Right kidney (tissue), 1 donor: ENCODE measurements around the gene NSFL1C.

Experiments used
- DNase-seq: peaks from one replicate; pipeline ENCODE4 v3.0.0-alpha.2; 2016

The NSFL1C gene

DNA sequence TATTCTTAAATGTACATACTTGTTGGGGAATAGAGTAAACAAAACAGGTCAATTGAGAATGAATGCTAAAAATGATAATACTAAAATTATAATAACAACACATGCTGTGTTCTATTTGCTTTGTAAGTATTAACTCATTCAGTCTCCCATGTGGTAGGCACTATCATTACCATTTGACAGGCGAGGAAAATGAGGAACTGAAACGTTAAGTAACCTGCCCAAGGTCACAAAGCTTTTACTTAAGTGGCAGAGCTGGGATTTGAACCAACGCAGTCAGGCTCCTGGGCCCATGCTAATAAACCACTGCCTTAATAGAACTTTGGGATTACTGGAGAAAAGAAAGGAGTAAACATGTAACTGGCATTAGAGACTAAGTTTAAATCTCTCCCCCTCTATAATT, 3.8 kb downstream of the NSFL1C start:
- no peak for DNase-seq

DNA sequence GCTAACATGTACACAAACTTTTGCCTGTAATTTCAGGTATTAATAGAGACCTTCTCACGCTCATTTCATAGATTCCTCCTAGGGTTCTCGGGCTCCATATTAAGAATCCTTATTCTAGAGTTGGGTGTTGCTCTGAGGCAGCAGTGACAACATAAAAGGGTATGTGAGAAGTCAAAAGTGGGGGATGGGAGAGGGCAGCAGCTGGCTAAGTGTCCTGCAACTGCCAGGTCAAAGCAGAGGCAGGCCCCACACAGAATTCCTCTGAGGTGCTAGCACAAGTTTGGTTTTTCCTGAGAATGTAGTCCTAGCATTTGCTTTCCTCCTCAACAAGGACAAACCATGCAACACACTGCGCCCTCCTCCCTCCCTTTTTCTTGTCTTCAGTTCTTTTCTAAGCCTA, 4.6 kb downstream of the NSFL1C start:
- DNase-seq: no peak

DNA sequence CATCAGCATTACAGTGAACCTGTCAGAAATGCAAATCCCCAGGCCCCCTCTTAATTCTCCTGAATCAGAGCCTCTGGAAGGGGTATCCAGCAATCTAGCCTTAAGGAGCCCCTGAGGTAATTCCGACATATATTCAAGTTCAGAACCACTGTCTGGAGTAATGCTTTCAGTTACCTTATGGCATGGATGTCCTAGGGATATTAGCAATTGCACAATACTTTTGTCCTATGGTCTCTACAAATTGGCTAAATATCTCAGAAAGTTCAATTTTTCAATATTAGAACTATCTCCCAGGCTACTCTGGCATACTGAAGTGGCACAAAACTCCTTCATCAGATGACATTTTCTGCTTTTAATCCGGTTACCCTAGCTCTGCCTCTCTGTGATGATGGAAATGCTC, 6.4 kb downstream of the NSFL1C start:
- DNase-seq: no peak

DNA sequence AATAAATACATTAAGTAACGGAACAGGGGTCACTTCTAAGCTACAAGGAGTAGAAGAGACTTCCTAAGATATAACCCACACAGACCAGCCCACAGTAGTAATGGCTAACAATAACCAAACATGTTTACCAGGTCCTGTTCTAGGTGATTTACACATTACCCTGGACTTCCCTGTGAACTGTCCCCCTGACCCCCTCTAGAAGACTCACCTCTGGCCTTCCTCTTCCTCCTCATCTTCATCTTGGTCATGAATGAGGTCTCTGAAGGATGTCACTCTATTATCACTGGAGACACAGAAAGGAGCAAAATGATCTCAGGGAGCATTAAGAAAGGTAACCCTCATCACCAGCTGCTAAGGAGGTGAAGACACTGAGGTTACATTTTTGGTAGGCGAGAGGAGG, 8.7 kb downstream of the NSFL1C start:
- no peak for DNase-seq

DNA sequence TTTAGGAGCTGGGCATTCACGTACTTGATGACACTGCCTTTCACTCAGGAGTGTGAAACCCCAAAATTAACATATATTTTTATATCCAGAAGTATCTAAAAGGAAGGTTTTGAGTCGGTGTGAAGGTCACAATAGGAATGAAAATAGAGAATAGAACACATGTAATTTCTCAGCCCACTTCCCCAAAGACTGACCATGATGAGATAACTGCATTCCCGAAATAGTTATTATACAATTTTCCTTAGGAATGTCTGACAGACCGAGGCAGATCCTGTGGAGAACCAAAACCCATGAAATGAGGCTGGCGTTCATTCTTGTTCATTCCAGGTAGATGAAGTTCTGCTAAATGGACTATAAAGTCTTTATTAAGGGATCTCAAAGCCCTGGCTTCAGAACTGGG, 10.3 kb downstream of the NSFL1C start:
- no peak for DNase-seq

DNA sequence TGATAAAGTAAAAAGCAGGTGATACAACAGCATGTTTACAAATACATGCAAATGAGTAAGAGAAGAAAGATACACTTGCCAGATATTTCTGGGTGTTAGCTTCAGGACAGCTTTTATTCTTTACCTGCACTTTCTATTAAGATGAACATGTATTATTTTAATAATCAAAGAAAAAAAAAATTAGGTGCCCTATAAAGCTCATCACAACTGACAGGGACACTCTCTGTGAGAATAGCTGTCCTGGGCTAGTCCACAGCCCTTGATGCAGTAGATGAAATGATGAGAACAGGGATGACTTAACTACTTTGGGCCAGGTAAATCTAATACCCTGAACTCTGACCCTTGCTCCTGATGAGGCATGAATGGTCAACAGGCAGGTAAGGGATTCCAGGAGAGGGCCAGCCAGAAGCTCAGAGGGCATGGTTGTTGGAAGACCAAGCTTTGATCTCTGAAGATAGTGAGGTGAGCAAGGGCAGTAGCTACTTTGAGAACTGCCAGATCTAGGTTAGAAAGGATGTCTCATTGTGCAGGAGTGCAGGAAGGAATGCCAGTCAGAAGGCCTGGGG, 15.6 kb downstream of the NSFL1C start:
- DNase-seq: no peak

DNA sequence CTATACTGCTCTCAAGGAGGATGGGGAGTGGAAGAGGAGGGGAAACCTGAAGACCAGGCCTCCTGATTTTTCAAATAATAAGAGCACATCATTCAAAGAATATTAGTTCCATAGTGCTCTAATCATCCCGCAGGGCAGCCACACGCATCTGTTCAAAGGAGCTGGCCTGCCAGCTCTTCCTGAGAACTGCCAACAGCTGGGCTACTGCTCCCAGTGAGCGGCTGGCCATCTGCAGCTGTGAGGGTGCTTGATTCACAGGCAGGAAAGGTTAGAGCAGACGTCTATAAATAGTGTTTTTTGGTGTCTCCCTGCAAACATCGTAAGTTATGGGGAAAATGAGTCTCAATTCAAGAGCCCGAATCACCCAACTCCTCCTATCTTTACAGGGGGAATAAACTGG, 17.3 kb downstream of the NSFL1C start:
- DNase-seq: no peak

DNA sequence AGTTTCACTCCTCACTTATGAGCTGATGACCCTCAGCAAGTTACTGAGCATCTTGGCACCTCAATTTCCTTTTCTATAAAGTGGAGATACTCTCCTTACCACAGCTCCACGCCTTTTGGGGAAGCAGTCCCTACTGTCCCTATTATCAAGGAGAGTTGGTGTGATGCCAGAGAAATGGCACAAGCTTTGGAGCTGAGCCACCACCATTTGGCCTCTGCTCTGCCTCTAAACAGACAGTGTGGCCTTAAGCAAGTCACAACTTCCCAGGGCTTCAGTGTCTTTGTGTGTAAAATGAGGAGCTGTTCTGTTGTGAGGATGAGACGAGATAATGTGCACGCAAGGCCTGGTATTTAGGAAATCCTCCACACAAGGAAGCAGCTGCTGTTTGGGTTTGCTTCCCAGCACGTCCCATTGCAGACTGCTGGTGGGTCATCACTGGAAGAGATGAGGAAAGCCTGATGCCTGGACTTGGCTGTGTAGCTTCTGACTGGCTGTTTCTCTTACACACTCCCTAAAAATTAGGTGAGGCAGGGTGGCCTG, 18.5 kb downstream of the NSFL1C start:
- no peak for DNase-seq

DNA sequence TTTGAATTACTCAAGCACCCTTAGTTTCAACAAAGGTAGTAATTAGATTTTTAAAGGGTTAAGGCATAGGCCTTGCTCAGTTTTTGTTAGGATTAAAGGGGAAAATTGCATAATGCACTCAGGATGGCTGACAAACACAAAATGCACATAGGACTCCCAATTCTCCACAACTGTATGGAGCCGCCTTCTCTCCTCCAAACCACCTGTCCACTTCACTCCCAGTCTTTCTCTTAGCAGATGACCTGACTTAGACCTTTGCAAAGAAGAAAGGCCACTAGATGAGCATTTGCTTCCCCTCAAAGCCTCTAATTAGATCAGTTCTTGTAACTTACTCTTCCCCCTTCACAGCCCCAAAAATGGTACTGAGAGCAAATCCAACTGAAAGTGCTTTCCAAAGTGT, 20.1 kb downstream of the NSFL1C start:
- no peak for DNase-seq

DNA sequence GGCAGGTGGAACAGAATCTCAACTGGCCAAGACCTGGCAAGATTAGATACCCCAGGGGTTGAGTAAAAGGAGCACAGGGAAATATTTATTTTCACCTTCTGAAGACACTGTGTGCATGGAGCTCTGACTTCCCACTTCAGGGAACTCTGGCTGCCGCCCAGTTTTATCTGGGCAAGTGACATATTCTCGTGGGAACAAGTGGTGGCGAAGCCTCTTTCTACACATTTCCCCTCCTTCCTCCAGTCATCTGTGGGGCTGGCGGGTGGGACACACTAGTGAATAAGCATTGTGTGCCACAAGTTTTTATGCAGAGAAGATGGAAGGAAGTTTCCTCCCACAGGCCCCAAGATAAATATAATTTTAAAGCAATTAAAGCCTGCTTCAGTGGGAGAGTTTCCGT, 23.6 kb downstream of the NSFL1C start:
- DNase-seq: no peak

DNA sequence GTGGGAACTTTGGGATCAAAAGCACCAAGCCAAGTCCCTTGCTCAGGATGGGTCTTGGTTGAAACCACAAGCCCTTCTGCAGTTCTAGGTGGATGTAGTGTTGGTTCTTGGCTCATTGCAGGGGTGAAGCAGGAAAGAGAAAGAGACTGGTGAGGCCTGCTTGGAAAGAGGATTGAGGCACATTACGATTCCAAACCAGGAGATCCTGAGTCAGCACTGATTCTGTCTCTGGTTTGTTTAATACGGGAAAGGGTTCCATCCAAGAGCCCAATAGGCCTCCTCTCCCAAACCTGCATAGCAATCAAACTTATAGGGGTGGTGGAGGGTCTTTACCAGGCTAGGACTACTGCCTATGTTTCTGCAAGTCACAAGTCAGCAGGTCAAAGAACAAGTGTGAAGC, 24.3 kb downstream of the NSFL1C start:
- no peak for DNase-seq

DNA sequence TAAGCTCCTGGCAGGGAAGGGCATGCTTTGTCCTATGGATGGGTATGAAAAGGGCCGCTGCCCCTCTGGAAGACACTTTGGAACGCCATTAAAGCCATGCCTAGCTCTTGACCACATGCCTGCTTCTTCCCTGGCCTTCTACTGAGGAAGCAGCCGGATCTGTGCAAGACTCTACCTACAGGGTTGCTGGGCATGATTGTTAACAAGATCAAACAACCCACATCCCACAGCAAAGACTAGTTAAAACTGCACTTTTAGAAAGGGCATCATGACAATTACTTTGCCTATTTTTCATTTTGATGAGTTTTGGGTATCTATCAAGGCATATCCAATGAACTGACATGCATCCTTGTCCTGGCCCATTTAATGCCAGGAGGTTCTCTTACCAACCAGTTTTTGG, 25.5 kb downstream of the NSFL1C start:
- DNase-seq: no peak

DNA sequence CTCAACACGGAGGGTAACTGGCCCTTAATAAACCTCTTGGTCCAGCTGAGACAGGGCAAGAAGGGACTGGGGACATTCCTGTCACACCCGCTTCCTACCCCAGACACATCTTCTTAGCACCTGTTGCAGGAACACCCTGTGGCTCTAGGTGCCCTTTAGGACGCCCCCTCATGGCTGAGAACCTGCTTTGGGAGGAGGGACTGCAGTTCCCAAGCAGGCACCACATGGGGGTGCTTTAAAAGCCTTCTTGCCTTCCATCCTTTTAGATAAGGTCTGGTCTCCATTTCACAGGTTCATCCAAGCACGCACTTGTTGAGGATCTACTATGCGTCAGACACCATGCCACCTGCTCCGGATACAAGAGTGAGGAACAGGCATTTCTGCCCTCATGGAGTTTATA, 26.6 kb downstream of the NSFL1C start:
- DNase-seq: no peak

DNA sequence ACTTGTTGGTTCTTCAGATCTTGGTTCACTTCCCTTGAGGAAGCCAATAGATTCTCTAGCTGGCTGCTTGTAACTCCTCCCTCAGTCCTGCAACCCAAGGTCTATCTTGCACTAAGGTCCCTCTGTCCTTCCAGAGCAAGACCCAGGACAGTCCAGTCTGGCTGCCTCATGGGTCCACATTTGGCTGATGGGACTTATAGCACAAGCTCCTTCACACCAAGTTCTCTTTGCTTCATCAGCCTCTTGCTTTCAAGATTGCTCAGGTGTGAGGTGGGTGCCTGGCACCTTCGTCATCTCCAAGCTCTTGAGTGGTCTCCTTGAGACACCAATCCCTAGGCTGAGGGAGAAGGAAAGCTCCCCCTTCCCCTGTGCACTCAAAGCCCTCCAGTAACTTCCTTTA, 28.3 kb downstream of the NSFL1C start:
- DNase-seq: no peak

DNA sequence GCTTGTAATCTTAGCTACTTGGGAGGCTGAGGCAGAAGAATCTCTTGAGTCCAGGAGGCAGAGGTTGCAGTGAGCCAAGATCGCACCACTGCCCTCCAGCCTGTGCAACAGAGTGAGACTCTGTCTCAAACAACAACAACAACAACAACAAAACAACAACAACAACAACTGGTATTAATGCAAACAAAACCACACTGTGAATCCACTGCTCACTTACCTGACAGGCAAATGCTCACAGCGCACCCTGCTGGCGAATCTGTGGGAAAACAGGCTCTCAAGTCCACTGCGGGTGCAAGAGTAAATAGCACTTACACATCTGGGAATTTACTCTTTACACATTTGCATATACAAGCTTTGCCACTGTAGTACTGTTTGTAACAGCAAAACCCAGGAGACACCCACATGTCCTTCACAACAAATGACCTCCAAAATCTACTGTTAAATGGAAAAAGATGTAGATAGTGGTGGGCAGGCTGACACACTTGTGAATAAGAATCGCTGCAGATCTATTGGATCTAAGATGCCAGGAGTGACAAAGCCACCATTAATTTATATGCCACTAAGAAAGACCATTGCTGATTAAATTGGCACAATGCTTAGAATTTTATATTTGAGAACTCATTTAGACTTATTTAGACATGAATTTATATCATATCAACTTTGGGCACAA, 29.3 kb downstream of the NSFL1C start:
- DNase-seq: peak; percentile 41

DNA sequence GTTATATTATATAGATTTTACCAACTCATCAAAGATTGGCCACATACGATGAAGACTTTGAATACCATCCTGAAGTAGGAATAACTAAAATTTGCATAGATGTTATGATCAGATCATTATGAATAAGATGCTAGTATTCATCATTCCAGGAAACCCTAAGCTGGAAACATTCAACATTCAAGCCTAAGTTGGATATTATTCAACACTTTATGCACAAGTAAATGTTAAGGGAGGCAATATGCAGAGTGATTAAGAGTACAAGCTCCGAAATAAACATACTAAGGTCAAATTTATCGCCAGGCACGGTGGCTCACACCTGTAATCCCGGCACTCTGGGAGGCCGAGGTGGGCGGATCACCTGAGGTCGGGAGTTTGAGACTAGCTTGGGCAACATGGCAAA, 30.4 kb downstream of the NSFL1C start:
- no peak for DNase-seq

DNA sequence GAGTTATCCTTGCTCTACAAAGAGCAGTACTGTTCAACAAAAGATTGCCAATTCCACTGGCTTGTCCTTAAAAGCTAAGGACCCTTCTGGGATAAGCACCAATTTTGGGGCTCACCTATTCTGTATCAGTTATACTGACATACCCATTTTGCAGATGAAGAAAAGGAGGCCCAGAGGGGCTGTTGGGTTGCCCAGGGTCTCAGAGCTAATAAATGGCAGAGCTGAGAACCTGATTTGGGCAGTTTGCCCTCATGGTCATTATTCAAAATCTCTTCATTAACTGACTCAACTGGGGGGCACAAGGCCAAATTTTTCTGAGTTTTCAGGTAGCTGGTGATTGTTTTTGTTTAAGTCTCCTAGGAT, 31.3 kb downstream of the NSFL1C start:
- no peak for DNase-seq

DNA sequence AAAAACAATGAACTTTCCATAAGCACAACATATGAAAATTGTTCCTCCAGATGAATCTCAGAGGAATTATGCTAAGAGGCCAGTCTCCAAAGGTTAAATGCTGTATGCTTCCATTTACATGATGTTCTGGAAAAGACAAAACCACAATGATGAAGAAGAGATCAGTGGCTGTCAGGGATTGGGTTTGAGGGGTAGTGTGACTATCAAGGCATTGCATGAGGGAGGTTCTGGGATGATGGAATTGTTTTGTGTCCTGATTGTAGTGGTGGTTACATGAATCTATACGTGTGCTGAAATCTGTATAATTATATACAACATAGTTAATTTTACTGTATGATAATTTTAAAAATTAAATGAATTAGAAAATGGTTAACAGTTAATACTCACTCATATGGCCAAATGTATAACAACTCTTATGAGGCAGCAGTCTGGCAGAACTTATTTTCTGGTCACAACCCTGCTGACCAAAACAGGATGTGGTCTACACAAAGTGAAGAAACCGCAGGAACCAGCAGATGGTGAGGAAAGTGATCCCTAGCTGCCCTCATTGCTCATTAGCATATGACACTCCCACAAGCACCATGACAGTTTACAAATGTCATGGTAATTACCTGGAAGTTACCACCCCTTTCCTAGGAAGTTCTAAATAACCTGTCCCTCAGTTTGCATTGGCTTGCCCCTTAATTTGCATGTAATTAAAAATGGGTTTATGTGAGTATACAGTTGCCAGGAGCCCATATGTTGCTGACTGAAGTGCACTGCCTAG, 31.9 kb downstream of the NSFL1C start:
- DNase-seq: no peak

DNA sequence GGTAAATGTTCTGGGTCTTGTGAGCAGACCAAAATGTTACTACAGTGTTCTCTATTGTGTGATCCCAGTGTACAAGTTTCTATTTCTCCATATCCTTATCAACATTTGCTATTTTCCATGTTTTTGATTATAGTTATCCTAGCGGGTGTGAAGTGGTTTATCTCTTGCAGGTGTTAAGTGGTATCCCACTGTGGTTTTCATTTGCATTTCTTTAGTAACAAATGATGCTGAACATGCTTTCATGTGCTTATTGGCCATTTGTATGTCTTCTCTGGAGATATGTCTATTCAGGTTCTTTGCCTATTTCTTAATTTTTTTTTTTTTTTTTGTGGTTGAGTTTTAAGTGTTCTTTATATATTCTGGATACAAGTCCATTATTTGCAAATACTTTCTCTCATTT, 35.5 kb downstream of the NSFL1C start:
- no peak for DNase-seq

DNA sequence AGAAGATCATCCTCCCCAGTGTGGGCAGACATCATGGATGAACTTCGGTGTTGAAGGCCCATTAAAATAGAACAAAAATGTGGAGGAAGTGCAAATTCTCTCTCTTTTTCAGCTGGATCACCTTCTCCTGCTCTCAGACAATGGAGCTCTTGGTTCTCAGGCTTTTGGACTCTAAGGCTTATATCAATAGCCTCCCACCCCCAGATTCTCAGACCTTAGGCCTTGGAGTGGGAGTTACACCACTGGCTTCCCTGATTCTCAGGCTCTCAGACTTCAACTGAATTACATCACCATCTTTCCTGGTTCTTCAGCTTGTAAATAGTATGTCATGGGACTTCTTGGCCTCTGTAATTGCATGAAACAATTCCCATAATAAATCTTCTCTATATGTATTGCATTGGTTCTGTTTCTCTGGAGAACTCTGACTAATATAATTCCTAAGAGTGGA, 36.6 kb downstream of the NSFL1C start:
- no peak for DNase-seq

DNA sequence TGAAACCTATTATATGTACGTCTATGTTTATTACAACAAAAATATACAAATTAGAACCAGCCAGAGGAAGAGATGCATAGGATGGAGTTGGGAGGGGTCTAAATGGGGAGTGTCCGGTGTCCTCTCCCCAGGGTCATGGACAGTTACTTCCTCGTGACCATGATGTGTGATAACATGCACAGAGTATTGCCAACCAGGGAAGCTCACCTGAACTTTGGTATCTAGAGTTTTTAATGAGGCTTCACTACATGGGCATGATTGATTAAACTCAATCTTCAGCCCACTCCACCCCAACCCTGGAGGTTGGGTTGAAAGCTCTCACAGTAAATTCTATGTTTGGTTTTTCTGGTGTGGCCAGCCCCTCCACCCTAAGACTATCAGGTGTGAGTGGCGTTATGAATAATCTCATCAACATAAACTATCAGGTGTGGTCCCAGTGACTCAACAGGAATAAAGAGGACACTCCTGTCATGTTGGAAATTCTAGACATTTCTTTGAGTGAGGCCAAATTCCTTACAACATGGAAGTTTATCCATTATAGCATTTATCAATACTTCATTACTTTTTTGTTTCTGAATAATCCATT, 37.4 kb downstream of the NSFL1C start:
- no peak for DNase-seq

DNA sequence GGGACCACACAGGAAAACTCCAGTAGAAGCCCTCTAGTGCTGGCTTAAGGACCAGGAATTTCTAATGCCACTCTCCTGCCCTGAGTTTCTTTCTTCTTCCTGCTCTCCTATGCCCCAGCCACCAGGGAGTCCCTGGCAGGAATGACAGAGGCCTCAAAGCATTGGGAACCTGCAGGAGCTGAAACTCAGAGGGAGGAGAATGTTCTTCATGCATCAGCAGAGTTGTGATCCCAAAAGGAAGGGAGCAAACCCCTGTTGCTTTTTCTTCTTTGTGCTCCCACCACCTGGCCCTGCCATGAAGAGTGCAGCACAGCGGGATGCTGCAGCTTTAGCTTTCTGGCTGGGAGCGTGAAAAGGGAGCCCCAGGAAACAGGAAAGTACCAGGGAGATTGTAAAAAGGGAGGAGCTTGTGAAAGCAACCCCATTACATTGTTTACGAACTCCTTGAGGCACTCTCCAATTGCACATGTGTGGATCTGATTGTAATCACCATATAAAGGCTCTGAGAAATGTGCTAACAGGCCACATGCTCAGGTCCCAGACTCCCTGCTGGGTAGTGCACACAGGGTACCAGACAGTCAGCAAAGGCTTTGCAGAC, 39.1 kb downstream of the NSFL1C start:
- DNase-seq: no peak
